Mucosa of gallbladder (tissue), 1 donor: ENCODE data around the gene CYP4V2. TPM values are rescaled to one million over a fixed set of nuclear protein-coding genes. Genes with fewer than 3 reads are reported as not detected.

Source experiments
- DNase-seq: peaks from one replicate; pipeline ENCODE4 v3.0.0-alpha.2; 2020; ENCODE audit warnings: low spot score
- total RNA-seq: library from RNA; stranded (reverse); gene quantifications from one replicate; pipeline ENCODE4 v1.2.1, GENCODE V29; 2021
- donor health status: DM: no; HTN: no; CAD: no.

The CYP4V2 gene
- total RNA-seq, 1 donor from 2014 or later = 96.4 TPM

- DNase-seq = no peak
These were observed 3.3 kb upstream of the CYP4V2 start for GRCh38 chr4:186188107-186188506.

DNA sequence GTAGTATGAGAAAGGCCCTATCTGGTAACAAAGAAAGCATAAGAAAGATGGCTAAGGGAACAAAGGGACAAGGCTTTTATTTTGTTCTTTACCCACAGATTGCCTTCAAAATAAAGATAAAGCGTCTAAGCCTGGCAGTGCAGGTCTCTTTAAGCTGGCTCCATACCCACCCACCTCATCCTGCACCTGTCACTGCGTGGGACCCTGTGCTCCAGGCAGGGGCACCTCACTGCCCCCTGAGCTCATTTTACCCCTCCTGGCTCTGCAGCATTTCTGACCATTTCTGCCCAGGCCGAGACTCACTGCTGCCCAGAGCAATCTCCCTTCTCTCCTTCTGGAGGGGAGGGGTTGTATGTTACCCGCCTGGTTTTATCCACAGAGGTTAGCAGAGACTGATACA is 1.7 kb upstream of the CYP4V2 start:
- DNase-seq = no peak

- DNase-seq = peak; percentile 20
These were observed 677 bp upstream of the CYP4V2 start for GRCh38 chr4:186190581-186191199.

DNA sequence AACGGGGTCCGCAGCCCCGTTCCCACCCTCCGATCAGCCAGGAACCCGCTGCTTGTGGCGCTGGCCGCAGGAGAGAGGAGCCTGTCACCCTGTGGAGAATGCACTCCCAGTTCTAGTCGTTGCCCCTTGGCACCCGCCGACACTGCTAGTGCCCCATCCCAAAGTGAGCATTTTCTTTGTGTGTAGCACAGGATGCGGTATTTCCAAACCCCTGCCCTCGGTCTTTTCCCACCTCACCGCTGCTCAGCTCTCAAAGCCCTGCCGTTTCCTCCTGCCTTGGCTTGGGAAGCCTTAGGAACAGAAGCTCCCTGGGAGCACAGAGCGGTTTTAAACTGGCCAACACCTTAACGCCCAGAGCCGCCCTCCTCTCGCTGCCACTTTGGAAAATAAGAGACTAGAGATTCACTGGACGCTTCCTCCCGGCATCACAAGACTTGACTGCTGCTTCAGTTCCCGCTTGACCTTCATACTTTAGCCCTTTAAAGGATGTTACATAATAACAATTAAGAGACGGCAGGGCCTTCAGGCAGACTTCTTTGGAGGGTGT is 772 bp downstream of the CYP4V2 start:
- DNase-seq = peak; percentile 61

GRCh38 chr4:186193851-186194250 is 2.5 kb downstream of the CYP4V2 start:
- no peak for DNase-seq

DNA sequence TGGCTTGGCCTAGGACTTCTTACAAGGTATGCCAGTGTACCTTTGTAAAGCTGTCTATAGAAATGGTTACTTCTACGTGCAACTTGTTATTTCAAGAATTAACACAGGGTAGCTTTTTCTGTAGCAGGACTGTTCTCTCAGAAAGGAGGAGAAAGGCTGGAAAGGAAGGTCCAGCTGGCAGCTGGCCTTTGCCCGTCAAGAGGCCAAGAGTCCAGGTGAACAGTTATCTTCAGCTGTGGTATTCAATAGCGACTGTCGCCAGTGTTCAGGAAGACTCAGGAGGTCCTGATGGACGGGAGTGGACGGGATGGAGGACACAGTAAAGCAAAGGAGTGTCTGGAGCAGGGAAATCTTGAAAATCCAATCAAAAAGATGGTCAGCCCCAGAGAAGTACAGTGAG is 4.7 kb downstream of the CYP4V2 start:
- no peak for DNase-seq

DNA sequence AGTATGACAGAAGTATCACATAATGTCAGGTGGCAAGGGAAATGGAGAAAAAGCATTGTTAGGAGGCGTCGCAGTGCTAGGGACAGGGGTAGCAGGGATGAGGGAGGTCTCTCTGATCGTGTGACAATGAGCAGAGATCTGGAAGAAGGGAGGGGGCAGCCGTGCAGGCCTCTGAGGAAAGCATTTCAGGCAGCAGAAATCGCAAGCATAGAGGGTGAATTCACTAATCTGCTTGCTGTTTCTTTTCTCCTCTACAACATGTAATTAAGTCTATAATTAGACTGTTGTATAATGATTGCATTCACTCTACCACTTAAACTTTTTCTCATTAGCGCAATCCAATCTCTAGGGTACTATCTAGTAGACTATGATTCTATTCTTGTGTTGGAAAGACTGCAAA is 9.1 kb downstream of the CYP4V2 start:
- DNase-seq = no peak

GRCh38 chr4:186201010-186201409 is 9.6 kb downstream of the CYP4V2 start:
- DNase-seq = no peak

DNA sequence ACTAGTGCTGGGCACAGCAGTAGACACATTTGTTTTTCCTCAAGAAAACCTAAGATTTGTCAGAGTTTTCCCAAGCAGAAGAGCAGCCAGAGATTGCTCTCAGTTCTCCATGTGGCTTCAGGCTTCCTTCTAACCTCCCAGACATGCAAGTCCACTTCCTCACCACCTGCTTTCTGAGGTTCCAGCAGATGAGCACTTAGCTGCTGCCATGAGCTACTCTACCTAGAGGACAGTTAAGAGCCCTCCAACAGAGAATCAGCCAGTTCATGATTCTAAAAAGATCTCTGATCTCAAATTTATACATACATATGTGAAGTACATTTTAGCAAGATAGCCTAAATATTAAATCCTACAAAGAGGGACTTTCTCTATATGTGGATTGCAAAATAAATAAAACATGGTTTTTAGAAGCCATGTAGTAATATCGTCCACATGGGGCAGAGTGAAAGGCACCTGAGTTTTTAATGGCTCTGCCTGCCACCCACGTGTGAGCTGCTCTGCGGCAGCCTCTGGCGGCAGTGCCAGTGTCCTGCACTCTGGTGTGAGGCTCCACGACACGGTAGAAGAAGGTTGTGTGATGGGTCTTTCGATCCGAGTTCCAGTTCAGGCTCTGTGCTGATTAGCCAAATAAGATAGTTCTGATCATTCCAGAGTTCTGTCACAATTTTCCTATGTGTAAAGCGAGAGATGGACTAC is 10.3 kb downstream of the CYP4V2 start:
- DNase-seq = peak; percentile 20

GRCh38 chr4:186202490-186203140 is 11.2 kb downstream of the CYP4V2 start:
- DNase-seq = no peak

- DNase-seq = no peak
These were observed 12.0 kb downstream of the CYP4V2 start for GRCh38 chr4:186203406-186203805.

GRCh38 chr4:186204103-186204559 is 12.8 kb downstream of the CYP4V2 start:
- DNase-seq = no peak

DNA sequence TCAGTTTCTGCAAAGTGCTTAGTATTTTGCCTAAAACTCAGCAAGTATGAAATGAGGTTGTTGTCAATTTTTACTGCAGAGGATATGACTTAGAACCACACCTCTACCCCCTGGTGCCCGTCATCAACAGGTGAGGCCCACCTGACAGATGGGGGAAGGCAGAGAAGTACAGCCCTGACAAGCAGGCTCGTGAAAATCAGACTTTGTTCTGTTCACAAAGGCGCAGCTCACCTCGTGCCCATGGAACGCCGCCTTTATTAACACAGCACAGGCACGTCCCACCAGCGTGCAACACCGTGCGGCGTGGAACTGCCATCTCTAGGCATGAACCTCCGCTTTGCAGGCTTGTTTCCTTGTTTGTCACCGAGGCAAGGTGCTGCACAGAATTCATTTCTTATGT is 13.3 kb downstream of the CYP4V2 start:
- peak; percentile 25 for DNase-seq

- DNase-seq = no peak
These were observed 13.8 kb downstream of the CYP4V2 start for GRCh38 chr4:186205156-186205555.

DNA sequence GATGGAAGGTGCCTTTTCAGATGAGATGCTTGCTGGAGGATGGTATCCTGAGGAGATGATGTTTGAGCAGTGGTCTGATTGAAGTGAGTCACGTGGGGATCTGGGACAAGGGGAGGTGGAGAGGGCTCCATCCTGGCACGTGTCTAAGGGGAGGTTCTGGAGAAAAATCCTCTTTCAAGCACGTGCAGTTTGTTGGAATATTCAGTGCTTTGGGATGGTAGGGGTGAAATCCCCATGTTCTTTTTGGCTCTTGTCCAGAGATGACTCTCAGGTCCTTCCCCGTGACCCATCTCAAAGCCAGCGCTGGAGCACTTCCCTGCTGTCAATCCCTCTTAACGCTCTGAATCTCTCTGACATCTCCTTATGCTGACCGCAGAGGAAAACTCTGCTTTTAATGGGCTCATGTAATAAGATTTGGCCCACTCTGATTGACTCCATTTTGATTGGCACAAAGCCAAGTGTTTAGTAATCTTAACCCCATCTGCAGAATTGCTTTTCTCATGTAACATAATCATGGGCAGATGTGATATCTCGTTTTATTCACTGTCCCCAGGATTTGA is 25.2 kb downstream of the CYP4V2 start:
- no peak for DNase-seq

DNA sequence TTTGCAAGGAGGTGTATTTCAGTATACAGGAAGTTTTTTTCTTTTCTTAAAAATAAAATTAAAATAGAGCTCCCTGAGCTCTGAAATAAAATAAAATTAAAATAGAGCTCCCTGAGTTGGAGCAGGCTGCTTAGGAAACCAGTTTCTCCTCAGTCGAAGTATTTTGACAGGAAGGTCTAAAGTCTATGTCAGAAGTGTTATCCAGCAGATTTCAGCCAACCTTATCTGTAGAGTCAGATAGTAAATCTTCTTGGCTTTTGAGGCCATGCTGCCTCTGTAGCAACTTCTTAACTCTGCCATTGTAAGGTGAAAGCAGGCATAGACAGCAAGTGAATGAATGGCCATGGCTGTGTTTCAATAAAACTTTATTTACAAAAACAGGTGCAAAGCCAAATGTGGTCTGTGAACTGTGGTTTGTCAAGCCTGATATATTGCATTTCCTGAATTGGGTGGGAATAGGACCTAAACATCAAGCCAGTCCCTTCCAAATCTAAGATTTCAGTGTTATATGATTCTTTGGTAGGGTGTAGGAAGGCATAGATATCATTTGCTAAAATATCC is 26.4 kb downstream of the CYP4V2 start:
- no peak for DNase-seq

DNA sequence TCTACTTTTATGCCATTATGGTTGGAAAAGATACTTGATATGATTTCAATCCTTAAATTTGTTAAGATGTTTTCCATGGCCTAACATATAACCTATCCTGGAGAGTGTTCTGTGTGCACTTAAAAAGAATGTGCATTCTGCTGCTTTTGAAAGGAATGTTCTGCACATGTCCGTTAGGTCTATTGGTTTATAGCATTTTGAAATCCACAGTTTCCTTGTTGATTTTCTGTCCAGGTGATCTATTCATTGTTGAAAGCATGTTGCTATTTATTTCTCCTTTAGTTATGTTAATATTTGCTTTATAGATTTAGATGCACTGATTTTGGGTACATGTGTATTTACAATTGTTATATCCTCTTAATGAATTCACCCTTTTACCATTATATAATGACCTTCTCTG is 30.3 kb downstream of the CYP4V2 start:
- DNase-seq = no peak

DNA sequence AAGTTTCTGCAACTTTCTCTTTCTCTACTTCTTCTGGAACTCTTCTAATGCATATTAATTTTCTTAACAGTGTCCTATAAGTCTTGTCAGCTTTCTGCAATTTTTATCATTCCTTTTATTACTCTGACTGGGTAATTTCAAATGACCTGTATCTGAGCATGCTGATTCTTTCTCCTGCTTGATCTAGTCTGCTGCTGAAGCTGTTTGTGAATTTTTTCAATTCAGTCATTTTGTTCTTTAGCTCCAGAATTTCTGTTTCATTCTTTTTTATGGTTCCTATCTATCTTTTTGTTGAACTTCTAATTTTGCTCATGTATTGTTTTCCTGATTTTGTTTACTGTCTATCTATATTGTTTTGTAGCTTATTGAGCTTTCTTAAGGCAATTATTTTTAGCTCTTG is 34.5 kb downstream of the CYP4V2 start:
- DNase-seq = no peak

- DNase-seq = no peak
These were observed 35.3 kb downstream of the CYP4V2 start for GRCh38 chr4:186226521-186227189.

- DNase-seq = peak; percentile 24
These were observed 35.9 kb downstream of the CYP4V2 start, which contains the start of gene KLKB1 for GRCh38 chr4:186227221-186227620. TSS of gene KLKB1 (plus strand) at chr4:186227507. CDS start at chr4:186228196, 689 bp downstream.

DNA sequence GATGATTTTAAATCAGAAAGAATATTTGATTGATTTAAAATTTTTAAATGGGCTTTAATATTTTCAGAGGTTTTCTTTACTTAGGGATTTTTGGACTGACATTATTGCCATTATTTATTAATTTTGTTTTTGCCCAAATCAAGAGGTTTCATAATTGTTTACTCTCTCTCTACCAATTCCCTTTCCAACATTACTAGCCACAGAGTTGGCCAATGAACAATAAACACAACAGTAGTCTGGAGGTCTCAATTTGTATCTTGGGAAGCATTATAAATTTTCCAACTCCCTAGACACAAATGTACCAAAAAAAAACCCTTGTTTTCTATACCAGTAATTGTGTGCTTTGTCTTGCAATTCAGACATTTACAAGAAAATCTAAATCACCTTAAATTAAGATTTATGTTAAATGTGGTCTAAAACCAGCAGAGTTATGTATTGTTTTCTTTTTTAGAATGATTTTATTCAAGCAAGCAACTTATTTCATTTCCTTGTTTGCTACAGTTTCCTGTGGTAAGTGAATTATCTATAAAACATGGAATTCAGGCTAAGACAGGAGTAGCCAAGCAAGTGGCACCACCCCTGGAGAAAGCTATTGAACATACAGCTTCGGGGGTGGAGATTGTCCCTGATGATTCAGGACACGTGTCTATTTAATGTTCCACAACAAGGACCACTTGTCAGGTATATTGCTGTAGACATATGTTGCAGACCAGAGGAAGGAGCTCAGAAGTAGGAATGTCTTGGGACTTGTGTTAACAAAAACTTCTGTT is 36.6 kb downstream of the CYP4V2 start:
- no peak for DNase-seq
